ENCODE data around the gene SCGB3A1.

The SCGB3A1 gene

GRCh38 chr5:180631549-180632383 lies 40.5 kb upstream of the SCGB3A1 start:
- no peaks in the 10 kb centered on the region for H3K9me3 ChIP-seq (ENCODE audit: insufficient read depth, low read depth, low read length)
- no peak overlapping the region for H2AFZ ChIP-seq (ENCODE audit: low read length)
- H3K27me3 ChIP-seq (ENCODE audit: insufficient read depth, low read length, poor library complexity, severe bottlenecking), result no peaks in the 10 kb centered on the region
- H3F3A ChIP-seq (ENCODE audit: low read depth), result no peaks in the 10 kb centered on the region
- H3K36me3 ChIP-seq (ENCODE audit: insufficient read depth, low read length), result no peaks in the 10 kb centered on the region
- H3K4me2 ChIP-seq (ENCODE audit: low read depth, low read length, poor library complexity, severe bottlenecking), result no peak overlapping the region
- TF ChIP-seq EZH2phosphoT487 (IDR thresholded peaks at IDR 0.05; ENCODE audit: borderline replicate concordance) (no peak), CTCF (conservative IDR thresholded peaks at IDR 0.05; ENCODE audit: low read length) (no peak)
- no peaks in the 10 kb centered on the region for H4K20me1 ChIP-seq (ENCODE audit: insufficient read depth, low read length, poor library complexity, severe bottlenecking)
- no peaks in the 10 kb centered on the region for H3K4me1 ChIP-seq (ENCODE audit: insufficient read depth, low read length, poor library complexity, severe bottlenecking)
- no peaks in the 10 kb centered on the region for H3K79me2 ChIP-seq (ENCODE audit: insufficient read depth, low read length)
- H3K9me2 ChIP-seq (replicated peaks; ENCODE audit: low read depth, low read length), result no peaks in the 10 kb centered on the region
- no peak overlapping the region for H3K4me3 ChIP-seq (ENCODE audit: low read length, poor library complexity, severe bottlenecking)
- H3K9ac ChIP-seq (ENCODE audit: low read depth, low read length, poor library complexity, severe bottlenecking), result no peak overlapping the region

- Histone ChIP-seq H3K9me3 (ENCODE audit: insufficient read depth, low read depth, low read length) (no peaks in the 10 kb centered on the region), H3K9me2 (replicated peaks; ENCODE audit: low read depth, low read length) (no peaks in the 10 kb centered on the region), H3F3A (ENCODE audit: low read depth) (no peaks in the 10 kb centered on the region), H3K36me3 (ENCODE audit: insufficient read depth, low read length) (no peaks in the 10 kb centered on the region), H4K20me1 (ENCODE audit: insufficient read depth, low read length, poor library complexity, severe bottlenecking) (no peaks in the 10 kb centered on the region), H3K9ac (ENCODE audit: low read depth, low read length, poor library complexity, severe bottlenecking) (no peak overlapping the region), H3K27me3 (ENCODE audit: insufficient read depth, low read length, poor library complexity, severe bottlenecking) (no peaks in the 10 kb centered on the region), H3K4me1 (ENCODE audit: insufficient read depth, low read length, poor library complexity, severe bottlenecking) (no peaks in the 10 kb centered on the region), H3K4me2 (ENCODE audit: low read depth, low read length, poor library complexity, severe bottlenecking) (no peak overlapping the region), H3K4me3 (ENCODE audit: low read length, poor library complexity, severe bottlenecking) (no peak overlapping the region), H2AFZ (ENCODE audit: low read length) (no peak overlapping the region), H3K79me2 (ENCODE audit: insufficient read depth, low read length) (no peaks in the 10 kb centered on the region)
- no peak for TF ChIP-seq EZH2phosphoT487 (IDR thresholded peaks at IDR 0.05; ENCODE audit: borderline replicate concordance)
- no peak for TF ChIP-seq CTCF (conservative IDR thresholded peaks at IDR 0.05; ENCODE audit: low read length)
These were observed 39.1 kb upstream of the SCGB3A1 start for GRCh38 chr5:180630426-180630825.

GRCh38 chr5:180629831-180630382 lies 38.6 kb upstream of the SCGB3A1 start:
- H3K9me2 ChIP-seq (replicated peaks; ENCODE audit: low read depth, low read length), result no peaks in the 10 kb centered on the region
- H3F3A ChIP-seq (ENCODE audit: low read depth), result no peaks in the 10 kb centered on the region
- TF ChIP-seq EZH2phosphoT487 (IDR thresholded peaks at IDR 0.05; ENCODE audit: borderline replicate concordance) (no peak), CTCF (conservative IDR thresholded peaks at IDR 0.05; ENCODE audit: low read length) (no peak)
- no peak overlapping the region for H3K9ac ChIP-seq (ENCODE audit: low read depth, low read length, poor library complexity, severe bottlenecking)
- no peaks in the 10 kb centered on the region for H3K79me2 ChIP-seq (ENCODE audit: insufficient read depth, low read length)
- no peaks in the 10 kb centered on the region for H3K27me3 ChIP-seq (ENCODE audit: insufficient read depth, low read length, poor library complexity, severe bottlenecking)
- H3K4me3 ChIP-seq (ENCODE audit: low read length, poor library complexity, severe bottlenecking), result no peak overlapping the region
- no peaks in the 10 kb centered on the region for H3K36me3 ChIP-seq (ENCODE audit: insufficient read depth, low read length)
- no peak overlapping the region for H3K4me2 ChIP-seq (ENCODE audit: low read depth, low read length, poor library complexity, severe bottlenecking)
- no peaks in the 10 kb centered on the region for H4K20me1 ChIP-seq (ENCODE audit: insufficient read depth, low read length, poor library complexity, severe bottlenecking)
- no peaks in the 10 kb centered on the region for H3K4me1 ChIP-seq (ENCODE audit: insufficient read depth, low read length, poor library complexity, severe bottlenecking)
- no peak overlapping the region for H2AFZ ChIP-seq (ENCODE audit: low read length)
- H3K9me3 ChIP-seq (ENCODE audit: insufficient read depth, low read depth, low read length), result no peaks in the 10 kb centered on the region

Measured in Loucy (cell line).